Measurements from ENCODE around the gene MAML3. TPM values are rescaled to one million over a fixed set of nuclear protein-coding genes. Genes with fewer than 3 reads are reported as not detected.

Gene MAML3
- total RNA-seq, 2 donors from 2014 or later, result 9.3 to 10.1 TPM

GRCh38 chr4:139839403-139840031, 314.5 kb downstream of the MAML3 start:
- Histone ChIP-seq H3K27ac (no peak overlapping the region), H3K27me3 (no peaks in the 10 kb centered on the region), H3K36me3 (no peaks in the 10 kb centered on the region), H3K9ac (ENCODE audit: low read depth in 2 of 2, low read length in 2 of 2) (no peak overlapping the region), H3K9me3 (no peaks in the 10 kb centered on the region), H3K4me3 (no peak overlapping the region), H3K4me1 (peaks cover 4% of the 10 kb centered on the region)
- intact Hi-C loops (cut with DNase I), result no loop called here
- DNase-seq, result no peak
- TF ChIP-seq, protein P1, sequence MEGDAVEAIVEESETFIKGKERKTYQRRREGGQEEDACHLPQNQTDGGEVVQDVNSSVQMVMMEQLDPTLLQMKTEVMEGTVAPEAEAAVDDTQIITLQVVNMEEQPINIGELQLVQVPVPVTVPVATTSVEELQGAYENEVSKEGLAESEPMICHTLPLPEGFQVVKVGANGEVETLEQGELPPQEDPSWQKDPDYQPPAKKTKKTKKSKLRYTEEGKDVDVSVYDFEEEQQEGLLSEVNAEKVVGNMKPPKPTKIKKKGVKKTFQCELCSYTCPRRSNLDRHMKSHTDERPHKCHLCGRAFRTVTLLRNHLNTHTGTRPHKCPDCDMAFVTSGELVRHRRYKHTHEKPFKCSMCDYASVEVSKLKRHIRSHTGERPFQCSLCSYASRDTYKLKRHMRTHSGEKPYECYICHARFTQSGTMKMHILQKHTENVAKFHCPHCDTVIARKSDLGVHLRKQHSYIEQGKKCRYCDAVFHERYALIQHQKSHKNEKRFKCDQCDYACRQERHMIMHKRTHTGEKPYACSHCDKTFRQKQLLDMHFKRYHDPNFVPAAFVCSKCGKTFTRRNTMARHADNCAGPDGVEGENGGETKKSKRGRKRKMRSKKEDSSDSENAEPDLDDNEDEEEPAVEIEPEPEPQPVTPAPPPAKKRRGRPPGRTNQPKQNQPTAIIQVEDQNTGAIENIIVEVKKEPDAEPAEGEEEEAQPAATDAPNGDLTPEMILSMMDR (IDR thresholded peaks at IDR 0.05), result no peak

- peaks cover 4% of the 10 kb centered on the region for H3K4me1 ChIP-seq
- TF ChIP-seq, protein P1 (IDR thresholded peaks at IDR 0.05), result no peak
- H3K27ac ChIP-seq, result no peak overlapping the region
- no peaks in the 10 kb centered on the region for H3K9me3 ChIP-seq
- H3K36me3 ChIP-seq, result no peaks in the 10 kb centered on the region
- no peak for DNase-seq
- H3K4me3 ChIP-seq, result no peak overlapping the region
- intact Hi-C loops (cut with DNase I), result no loop called here
- no peak overlapping the region for H3K9ac ChIP-seq (ENCODE audit: low read depth in 2 of 2, low read length in 2 of 2)
- no peaks in the 10 kb centered on the region for H3K27me3 ChIP-seq
These were observed 315.2 kb downstream of the MAML3 start for GRCh38 chr4:139838811-139839210.

DNA sequence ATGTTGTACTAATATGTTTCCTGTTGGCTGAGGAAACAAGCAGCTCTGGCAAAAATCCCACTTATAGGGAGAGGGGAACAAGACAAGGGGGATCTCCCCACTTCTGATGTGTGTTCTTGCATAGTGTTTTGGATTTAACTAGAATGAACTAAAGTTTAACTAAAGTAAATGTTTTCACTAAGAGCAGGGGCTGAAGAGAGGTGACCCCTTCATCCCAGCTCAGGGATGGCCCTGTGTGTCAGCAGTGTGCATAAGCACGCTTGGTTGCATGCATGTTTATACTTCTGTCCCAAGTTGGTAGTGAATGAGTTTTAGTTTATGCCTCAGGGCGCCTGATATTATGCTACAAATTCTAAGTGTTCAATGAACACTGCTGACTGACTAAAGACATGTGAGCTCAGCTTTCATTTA, 319.0 kb downstream of the MAML3 start:
- intact Hi-C loops (cut with DNase I), result no loop called here
- DNase-seq, result no peak
- no peak overlapping the region for H3K9ac ChIP-seq (ENCODE audit: low read depth in 2 of 2, low read length in 2 of 2)
- no peaks in the 10 kb centered on the region for H3K36me3 ChIP-seq
- TF ChIP-seq, protein P1 (IDR thresholded peaks at IDR 0.05), result no peak
- no peak overlapping the region for H3K27ac ChIP-seq
- H3K9me3 ChIP-seq, result no peaks in the 10 kb centered on the region
- no peaks in the 10 kb centered on the region for H3K4me1 ChIP-seq
- H3K4me3 ChIP-seq, result no peak overlapping the region
- H3K27me3 ChIP-seq, result no peaks in the 10 kb centered on the region

DNA sequence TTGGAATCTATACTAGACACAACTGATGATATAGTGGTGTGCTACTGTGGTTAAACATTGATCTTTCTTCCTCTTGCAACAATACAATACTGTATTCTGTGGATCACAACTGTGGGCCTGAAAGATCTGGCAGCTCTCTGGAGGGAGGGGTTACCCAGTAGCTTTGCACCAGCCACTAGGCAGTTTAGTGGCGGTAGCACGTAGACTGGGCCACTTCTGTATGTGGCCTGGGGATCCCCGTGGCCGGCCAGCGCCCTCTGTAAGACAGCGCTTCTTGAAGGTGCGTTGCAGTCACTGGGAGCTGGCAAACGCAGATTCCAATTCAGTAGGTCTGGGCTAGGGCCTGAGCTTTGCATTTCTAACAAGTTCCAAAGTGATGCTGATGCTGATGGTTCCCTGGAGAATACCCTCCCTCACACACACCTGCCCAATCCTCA, 319.7 kb downstream of the MAML3 start:
- no peak overlapping the region for H3K4me3 ChIP-seq
- no peak overlapping the region for H3K9ac ChIP-seq (ENCODE audit: low read depth in 2 of 2, low read length in 2 of 2)
- no peaks in the 10 kb centered on the region for H3K9me3 ChIP-seq
- TF ChIP-seq, protein P1 (IDR thresholded peaks at IDR 0.05), result no peak
- H3K36me3 ChIP-seq, result no peaks in the 10 kb centered on the region
- no peak for DNase-seq
- H3K27ac ChIP-seq, result no peak overlapping the region
- no peaks in the 10 kb centered on the region for H3K27me3 ChIP-seq
- intact Hi-C loops (cut with DNase I), result no loop called here
- H3K4me1 ChIP-seq, result no peaks in the 10 kb centered on the region

DNA sequence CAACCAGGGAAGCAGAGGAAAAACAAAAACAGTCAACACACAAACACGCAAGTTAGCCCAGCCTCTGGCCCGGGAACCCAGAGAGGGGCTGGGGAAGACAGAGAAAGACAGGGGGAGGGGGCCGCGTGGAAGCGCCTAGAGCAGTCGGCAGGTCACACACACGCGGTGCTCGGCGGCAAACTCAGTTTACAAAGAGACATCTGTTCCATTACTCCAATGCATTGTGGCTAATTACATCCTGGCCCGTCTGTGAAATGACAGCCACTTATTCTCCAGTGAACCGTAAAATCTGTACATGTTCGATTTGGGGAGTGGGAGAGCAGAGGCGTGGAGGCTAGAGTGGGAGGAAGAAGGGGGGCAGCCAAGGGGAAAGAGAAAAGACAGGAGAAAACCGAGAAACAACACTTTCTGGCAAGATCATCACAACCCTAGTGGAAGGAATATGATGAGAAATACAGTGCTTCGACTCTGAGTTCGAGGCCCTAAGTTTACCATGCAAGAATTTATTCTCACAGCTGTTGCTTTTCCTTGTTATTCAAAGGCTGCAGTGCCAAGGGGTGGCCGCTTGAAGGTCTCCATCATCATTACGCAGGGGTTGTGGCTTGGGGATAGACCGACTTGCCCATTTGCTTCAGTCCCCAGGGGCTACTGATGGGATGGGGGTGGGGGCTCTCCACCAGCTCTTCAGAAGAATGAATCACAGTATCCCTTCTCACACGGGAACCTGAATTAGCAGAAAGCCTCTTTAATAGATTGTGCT, 320.7 kb downstream of the MAML3 start:
- TF ChIP-seq, protein P1 (IDR thresholded peaks at IDR 0.05), result no peak
- intact Hi-C loops (cut with DNase I), result no loop called here
- no peak overlapping the region for H3K27ac ChIP-seq
- H3K36me3 ChIP-seq, result no peaks in the 10 kb centered on the region
- no peak for DNase-seq
- no peaks in the 10 kb centered on the region for H3K9me3 ChIP-seq
- H3K4me3 ChIP-seq, result no peak overlapping the region
- H3K4me1 ChIP-seq, result no peaks in the 10 kb centered on the region
- no peaks in the 10 kb centered on the region for H3K27me3 ChIP-seq
- H3K9ac ChIP-seq (ENCODE audit: low read depth in 2 of 2, low read length in 2 of 2), result no peak overlapping the region
